Neural cell (in vitro differentiated cells): ENCODE data around the gene CREB1. TPM values are rescaled to one million over a fixed set of nuclear protein-coding genes. Genes with fewer than 3 reads are reported as not detected.

Experiments
- H2AFZ ChIP-seq: fragments of 200-600, 300-800 bp; sonication (generic), shearing (Covaris generic); 2 replicates; pipeline ENCODE4 v1.6.0; 2014; ENCODE audit warnings: low read depth, mild to moderate bottlenecking, antibody characterized with exemption, low read length, moderate library complexity
- H3F3A ChIP-seq: fragments of 200-600 bp; shearing (Covaris generic); 2 replicates; pipeline ENCODE4 v1.6.1; 2016; ENCODE audit warnings: mild to moderate bottlenecking, moderate library complexity, mixed read lengths, antibody characterized with exemption, low read length; ENCODE audit not compliant: insufficient read depth, poor library complexity, severe bottlenecking
- H3K27ac ChIP-seq: fragments of 200-600, 300-800 bp; sonication (generic), shearing (Covaris generic); 2 replicates; pipeline ENCODE4 v1.5.1; 2014; ENCODE audit warnings: mild to moderate bottlenecking, low read length, moderate library complexity
- H3K27me3 ChIP-seq: fragments of 300-800, 200-600 bp; sonication (generic), shearing (Covaris generic); 2 replicates; pipeline ENCODE4 v1.6.0; 2014; ENCODE audit warnings: mild to moderate bottlenecking, low read depth, low read length, moderate library complexity; ENCODE audit not compliant: insufficient read depth
- H3K36me3 ChIP-seq: fragments of 300-800, 200-600 bp; sonication (generic), shearing (Covaris generic); 2 replicates; pipeline ENCODE4 v1.5.1; 2014; ENCODE audit warnings: mild to moderate bottlenecking, antibody characterized with exemption, low read length, moderate library complexity; ENCODE audit not compliant: insufficient read depth
- H3K4me2 ChIP-seq: fragments of 300-800, 200-600 bp; sonication (generic), shearing (Covaris generic); 2 replicates; pipeline ENCODE4 v1.6.0; 2014; ENCODE audit warnings: mild to moderate bottlenecking, low read length
- H3K4me3 ChIP-seq: fragments of 300-800, 200-600 bp; sonication (generic), shearing (Covaris generic); 2 replicates; pipeline ENCODE4 v1.5.1; 2014; ENCODE audit warnings: mild to moderate bottlenecking, low read length, moderate library complexity
- H3K79me2 ChIP-seq: fragments of 200-600 bp; shearing (Covaris generic); replicated peaks from 2 replicates; pipeline ENCODE4 v1.6.0; 2014; ENCODE audit warnings: mild to moderate bottlenecking, low read length, moderate library complexity; ENCODE audit not compliant: insufficient read depth
- H3K9ac ChIP-seq: fragments of 300-800, 200-600 bp; sonication (generic), shearing (Covaris generic); 2 replicates; pipeline ENCODE4 v1.6.1; 2016; ENCODE audit warnings: mild to moderate bottlenecking, low read length, mixed read lengths
- H3K9me2 ChIP-seq: fragments of 200-600 bp; shearing (Covaris generic); 2 replicates; pipeline ENCODE4 v1.6.1; 2016; ENCODE audit warnings: mild to moderate bottlenecking, low read length, mixed read lengths; ENCODE audit not compliant: insufficient read depth
- H3K9me3 ChIP-seq: fragments of 200-600, 300-800 bp; sonication (generic), shearing (Covaris generic); 2 replicates; pipeline ENCODE4 v1.6.1; 2016; ENCODE audit warnings: mild to moderate bottlenecking, mixed run types, low read length, moderate library complexity, mixed read lengths
- H4K20me1 ChIP-seq: fragments of 200-600 bp; shearing (Covaris generic); 2 replicates; pipeline ENCODE4 v1.6.1; 2016; ENCODE audit warnings: mild to moderate bottlenecking, mixed run types; ENCODE audit not compliant: insufficient read depth
- CTCF ChIP-seq: fragments of 450-650 bp; IDR thresholded peaks from 2 replicates; pipeline ENCODE4 v1.5.1; 2014; ENCODE audit warnings: antibody characterized with exemption, mild to moderate bottlenecking, moderate library complexity; ENCODE audit not compliant: poor library complexity, severe bottlenecking
- EP300 ChIP-seq: fragments of 450-650 bp; conservative IDR thresholded peaks from 2 replicates; pipeline ENCODE4 v1.6.1; 2014; ENCODE audit warnings: antibody characterized with exemption, mild to moderate bottlenecking, moderate library complexity; ENCODE audit not compliant: poor library complexity, severe bottlenecking
- EZH2 ChIP-seq: fragments of 200-600, 300-800 bp; shearing (Covaris generic), sonication (generic); IDR thresholded peaks from 2 replicates; pipeline ENCODE4 v1.6.1; 2014; ENCODE audit warnings: antibody characterized with exemption, low read length, borderline replicate concordance, mild to moderate bottlenecking; ENCODE audit not compliant: insufficient read depth, poor library complexity, severe bottlenecking
- MXI1 ChIP-seq: fragments of 450-650 bp; conservative IDR thresholded peaks from 2 replicates; pipeline ENCODE4 v1.6.1; 2014; ENCODE audit warnings: antibody characterized with exemption, mild to moderate bottlenecking; ENCODE audit not compliant: poor library complexity, severe bottlenecking
- POLR2AphosphoS5 ChIP-seq: IDR thresholded peaks from 2 replicates; pipeline ENCODE4 v1.6.1; 2012
- RAD21 ChIP-seq: fragments of 450-650 bp; conservative IDR thresholded peaks from 2 replicates; pipeline ENCODE4 v1.6.1; 2014; ENCODE audit warnings: antibody characterized with exemption, mild to moderate bottlenecking, moderate library complexity
- REST ChIP-seq: IDR thresholded peaks from 2 replicates; pipeline ENCODE4 v1.6.1; 2012; ENCODE audit warnings: borderline replicate concordance
- SMC3 ChIP-seq: fragments of 450-650 bp; conservative IDR thresholded peaks from 2 replicates; pipeline ENCODE4 v1.6.1; 2014; ENCODE audit warnings: antibody characterized with exemption, mild to moderate bottlenecking, moderate library complexity; ENCODE audit not compliant: poor library complexity
- TAF1 ChIP-seq: IDR thresholded peaks from 2 replicates; pipeline ENCODE4 v1.6.1; 2012; ENCODE audit warnings: low read depth
- polyA plus RNA-seq: library from polyadenylated mRNA; depleted of rRNA; stranded (reverse); fragments of >200 nt; gene quantifications from 2 replicates; pipeline ENCODE4 v1.2.3, GENCODE V29; 2014

The CREB1 gene
- polyA plus RNA-seq, 1 donor from 2014 or later, result 38.7 TPM

GRCh38 chr2:207491086-207491485 is 38.7 kb upstream of the CREB1 start:
- Histone ChIP-seq H3K4me3 (no peak overlapping the region), H3F3A (no peaks in the 10 kb centered on the region), H3K9me3 (no peaks in the 10 kb centered on the region), H2AFZ (no peak overlapping the region), H3K4me2 (no peak overlapping the region), H3K36me3 (no peaks in the 10 kb centered on the region), H3K9ac (no peak overlapping the region), H4K20me1 (no peaks in the 10 kb centered on the region), H3K9me2 (no peaks in the 10 kb centered on the region), H3K27ac (no peak overlapping the region), H3K27me3 (no peaks in the 10 kb centered on the region), H3K79me2 (no peaks in the 10 kb centered on the region)
- TF ChIP-seq SMC3 (no peak), CTCF (no peak), EZH2 (no peak), RAD21 (no peak), REST (no peak)

GRCh38 chr2:207491956-207492355 is 37.8 kb upstream of the CREB1 start:
- Histone ChIP-seq H3K4me2 (no peak overlapping the region), H3K4me3 (no peak overlapping the region), H3K9me2 (no peaks in the 10 kb centered on the region), H3F3A (no peaks in the 10 kb centered on the region), H2AFZ (no peak overlapping the region), H3K27me3 (no peaks in the 10 kb centered on the region), H4K20me1 (no peaks in the 10 kb centered on the region), H3K27ac (no peak overlapping the region), H3K9me3 (no peaks in the 10 kb centered on the region), H3K9ac (no peak overlapping the region), H3K79me2 (no peaks in the 10 kb centered on the region), H3K36me3 (no peaks in the 10 kb centered on the region)
- TF ChIP-seq REST, result no peak
- no peak for TF ChIP-seq TAF1
- TF ChIP-seq POLR2AphosphoS5, result no peak
- TF ChIP-seq SMC3, result no peak
- TF ChIP-seq EZH2, result no peak
- TF ChIP-seq EP300, result no peak
- TF ChIP-seq MXI1, result no peak
- TF ChIP-seq RAD21, result no peak
- no peak for TF ChIP-seq CTCF
